HCT116 (cell line): ENCODE measurements around the gene LRP1B. TPM values are rescaled to one million over a fixed set of nuclear protein-coding genes. Genes with fewer than 3 reads are reported as not detected.

Source experiments
- ATAC-seq: fragments of 200-7000 bp; cut with Tn5 transposase; 2 replicates; pipeline ENCODE4 v1.9.1; 2020; ENCODE audit warnings: mild to moderate bottlenecking, moderate library complexity
- BruUV-seq: library from RNA; stranded (reverse); fragments of 400-500 nt; replicated peaks from 2 replicates; lab custom pipeline; 2021; lab: Mats Ljungman, UMichigan
- CTCF ChIA-PET: fragments of 300-600 bp; sonication (Branson Sonifier 250); formaldehyde crosslinking; loops from one replicate; lab custom pipeline; 2021; ENCODE audit warnings: antibody characterized with exemption; lab: Charles Lee
- POLR2A ChIA-PET: fragments of 300-600, 350-600 bp; sonication (Branson Sonifier 250); formaldehyde crosslinking; loops from one replicate; lab custom pipeline; 2021; ENCODE audit warnings: antibody characterized with exemption; lab: Charles Lee
- RAD21 ChIA-PET, 2 experiments: fragments of 300-600 bp; sonication (Branson Sonifier 250); formaldehyde crosslinking; loops; one replicate each; lab custom pipeline; 2023; ENCODE audit warnings: low total read pairs in 2 of 2; ENCODE audit not compliant: uncharacterized antibody in 2 of 2, unreplicated experiment in 2 of 2, low non-redundant PET in 1 of 2; lab: Charles Lee
- DNase-seq: peaks from one replicate; pipeline ENCODE4 v3.0.0-alpha.2; 2010; ENCODE audit warnings: low read depth, low spot score
- H2AFZ ChIP-seq: fragments of 200-600 bp; shearing (Covaris generic), sonication (generic); 2 replicates; pipeline ENCODE4 v1.6.1; 2017; ENCODE audit warnings: low read depth, mixed run types, mixed read lengths, antibody characterized with exemption, low read length; ENCODE audit not compliant: poor library complexity, severe bottlenecking
- H3K27ac ChIP-seq: 2 replicates; pipeline ENCODE4 v1.5.1; 2012; ENCODE audit warnings: low read depth, low read length
- H3K27me3 ChIP-seq: fragments of 200-600 bp; sonication (generic); 2 replicates; pipeline ENCODE4 v1.6.1; 2016; ENCODE audit warnings: mixed run types, low read length, mixed read lengths; ENCODE audit not compliant: insufficient read depth
- H3K36me3 ChIP-seq, 2 experiments: fragments of 200-500 bp in 1 of 2; fragments of 200-600 bp in 1 of 2; sonication (Bioruptor generic) in 1 of 2; sonication (generic) in 1 of 2; 2 replicates each; pipeline versions ENCODE4 v1.5.1 to v1.6.1; 2014 to 2016; ENCODE audit warnings: low read length in 2 of 2, inconsistent platforms in 1 of 2, mixed read lengths in 1 of 2, mixed run types in 1 of 2; ENCODE audit not compliant: insufficient read depth in 2 of 2, control insufficient read depth in 1 of 2
- H3K4me1 ChIP-seq, 2 experiments: fragments of 200-600 bp in 1 of 2; sonication (generic) in 1 of 2; 2 replicates each; pipeline versions ENCODE4 v1.5.1 to v1.6.1; 2012 to 2017; ENCODE audit warnings: low read length in 2 of 2, inconsistent platforms in 1 of 2, mild to moderate bottlenecking in 1 of 2, mixed read lengths in 1 of 2, mixed run types in 1 of 2, moderate library complexity in 1 of 2; ENCODE audit not compliant: insufficient read depth in 2 of 2, control insufficient read depth in 1 of 2
- H3K4me2 ChIP-seq: fragments of 200-600 bp; sonication (generic); 2 replicates; pipeline ENCODE4 v1.6.1; 2017; ENCODE audit warnings: mixed run types, low read length, mixed read lengths
- H3K4me3 ChIP-seq, 2 experiments: fragments of 200-600 bp in 1 of 2; sonication (generic) in 1 of 2; replicated peaks in 1 of 2; 2 replicates each; pipeline ENCODE4 v1.5.1; 2011 to 2016; ENCODE audit warnings: low read length in 2 of 2, control low read depth in 1 of 2, low read depth in 1 of 2, mild to moderate bottlenecking in 1 of 2, mixed read lengths in 1 of 2, mixed run types in 1 of 2
- H3K79me2 ChIP-seq: fragments of 200-600 bp; sonication (generic); 2 replicates; pipeline ENCODE4 v1.6.1; 2017; ENCODE audit warnings: mild to moderate bottlenecking, mixed run types, low read length, moderate library complexity, mixed read lengths; ENCODE audit not compliant: insufficient read depth
- H3K9ac ChIP-seq: fragments of 200-600 bp; sonication (generic); 2 replicates; pipeline ENCODE4 v1.6.1; 2016; ENCODE audit warnings: low read length, mixed read lengths
- H3K9me2 ChIP-seq: fragments of 200-600 bp; sonication (generic), shearing (Covaris generic); 2 replicates; pipeline ENCODE4 v1.6.1; 2017; ENCODE audit warnings: mixed run types, mild to moderate bottlenecking, moderate library complexity; ENCODE audit not compliant: insufficient read depth
- H3K9me3 ChIP-seq, 2 experiments: fragments of 200-500 bp in 1 of 2; fragments of 200-600 bp in 1 of 2; sonication (Bioruptor generic) in 1 of 2; sonication (generic) in 1 of 2; 2 replicates each; pipeline ENCODE4 v1.6.1; 2014 to 2017; ENCODE audit warnings: low read length in 2 of 2, mixed read lengths in 2 of 2, inconsistent platforms in 1 of 2, low read depth in 1 of 2, mild to moderate bottlenecking in 1 of 2, mixed run types in 1 of 2, moderate library complexity in 1 of 2; ENCODE audit not compliant: control insufficient read depth in 1 of 2, insufficient read depth in 1 of 2
- H4K20me1 ChIP-seq: fragments of 200-600 bp; sonication (generic), shearing (Covaris generic); 2 replicates; pipeline ENCODE4 v1.6.1; 2017; ENCODE audit warnings: mixed run types, mild to moderate bottlenecking, moderate library complexity; ENCODE audit not compliant: insufficient read depth
- ATF3 ChIP-seq: IDR thresholded peaks from 2 replicates; pipeline ENCODE4 v1.6.1; 2012
- CEBPB ChIP-seq: IDR thresholded peaks from 2 replicates; pipeline ENCODE4 v1.6.1; 2012; ENCODE audit warnings: low read depth
- CTCF ChIP-seq, 3 experiments: fragments of 200-600 bp in 1 of 3; sonication (generic) in 1 of 3; IDR thresholded peaks in 2 of 3; conservative IDR thresholded peaks in 1 of 3; 2 replicates each; pipeline ENCODE4 v1.5.1; 2012 to 2017; ENCODE audit warnings: low read depth in 2 of 3, low read length in 2 of 3, antibody characterized with exemption in 1 of 3, borderline replicate concordance in 1 of 3, control low read depth in 1 of 3, mild to moderate bottlenecking in 1 of 3, mixed read lengths in 1 of 3, mixed run types in 1 of 3, moderate library complexity in 1 of 3; ENCODE audit not compliant: insufficient read depth in 1 of 3
- ELF1 ChIP-seq: IDR thresholded peaks from 2 replicates; pipeline ENCODE4 v1.6.1; 2012; ENCODE audit warnings: low read depth, borderline replicate concordance
- EZH2 ChIP-seq: fragments of 200-600 bp; sonication (generic); IDR thresholded peaks from 2 replicates; pipeline ENCODE4 v1.6.1; 2017; ENCODE audit warnings: antibody characterized with exemption, mixed run types
- POLR2A ChIP-seq: IDR thresholded peaks from 2 replicates; pipeline ENCODE4 v1.7.0; 2011; ENCODE audit warnings: borderline replicate concordance; ENCODE audit not compliant: insufficient read depth, insufficient read length; ENCODE audit errors: extremely low read depth
- POLR2AphosphoS5 ChIP-seq: IDR thresholded peaks from 2 replicates; pipeline ENCODE4 v1.6.1; 2011; ENCODE audit warnings: mild to moderate bottlenecking, low read depth, low read length, moderate library complexity
- intact Hi-C: fragments of 100-400 bp; cut with micrococcal nuclease; formaldehyde crosslinking; loops from 2 replicates; pipeline ENCODE4 v1.10.0; 2022
- total RNA-seq: library from RNA; stranded (reverse); gene quantifications from one replicate; pipeline ENCODE4 v1.2.1, GENCODE V29; 2021; ENCODE audit not compliant: unreplicated experiment

Gene LRP1B
- total RNA-seq, 1 experiment from 2014 or later, result 0.34 TPM

GRCh38 chr2:140210963-140211362, 1919.9 kb downstream of the LRP1B start (continued):
- no peak for TF ChIP-seq CTCF (IDR thresholded peaks at IDR 0.05 in 2 of 3, conservative IDR thresholded peaks at IDR 0.05 in 1 of 3; ENCODE audit: borderline replicate concordance in 1 of 3, insufficient read depth in 1 of 3, low read depth in 2 of 3, low read length in 2 of 3)
- TF ChIP-seq POLR2A, result no peak
- TF ChIP-seq ATF3, result no peak
- TF ChIP-seq POLR2AphosphoS5, result no peak
- no peak for TF ChIP-seq ELF1

GRCh38 chr2:140205093-140205492, 1925.7 kb downstream of the LRP1B start:
- intact Hi-C loops, result no loop called here
- Histone ChIP-seq H3K9me2 (no peaks in the 10 kb centered on the region; the same call in 1 of the 2 replicates), H2AFZ (no peak overlapping the region), H3K36me3 (no peaks in the 10 kb centered on the region), H4K20me1 (no peaks in the 10 kb centered on the region), H3K27me3 (no peaks in the 10 kb centered on the region), H3K9ac (no peak overlapping the region), H3K4me1 (no peaks in the 10 kb centered on the region), H3K79me2 (no peaks in the 10 kb centered on the region), H3K4me2 (no peak overlapping the region), H3K9me3 (no peaks in the 10 kb centered on the region), H3K27ac (no peak overlapping the region), H3K4me3 (no peak overlapping the region)
- DNase-seq (no peak), ATAC-seq (no peak)
- TF ChIP-seq CEBPB (no peak), EZH2 (no peak), ELF1 (no peak)
- no TSS peak for BruUV-seq
- CTCF ChIA-PET, result no interaction called here
- POLR2A ChIA-PET, result no interaction called here
- RAD21 ChIA-PET, result no interaction called here
